Colonic mucosa (tissue), 4 donors: ENCODE results near the gene TMUB2. TPM values are rescaled to one million over a fixed set of nuclear protein-coding genes. Genes with fewer than 3 reads are reported as not detected.
"Not testable (repeated sequence)": the region's sequence is repeated elsewhere in the genome, so short reads cannot be mapped to it uniquely, and the experiment has no call there.

Source experiments
- DNase-seq: peaks from one replicate; pipeline ENCODE4 v3.0.0-alpha.2; 2020
- H3K27ac ChIP-seq: fragments of 200-600 bp; one replicate; pipeline ENCODE4 v1.8.0; 2021
- H3K27me3 ChIP-seq: fragments of 200-600 bp; one replicate; pipeline ENCODE4 v1.8.0; 2021
- H3K36me3 ChIP-seq: fragments of 200-600 bp; one replicate; pipeline ENCODE4 v1.8.0; 2021
- H3K4me1 ChIP-seq: fragments of 200-600 bp; one replicate; pipeline ENCODE4 v1.8.0; 2021; ENCODE audit warnings: mild to moderate bottlenecking
- H3K4me3 ChIP-seq: fragments of 200-600 bp; one replicate; pipeline ENCODE4 v1.8.0; 2021
- H3K9ac ChIP-seq, 2 donors: one replicate each; pipeline ENCODE4 v1.7.0; 2013; ENCODE audit warnings: control low read depth in 2 of 2, low read depth in 2 of 2, low read length in 2 of 2
- H3K9me3 ChIP-seq: fragments of 200-600 bp; one replicate; pipeline ENCODE4 v1.8.0; 2021
- CTCF ChIP-seq: fragments of 200-600 bp; IDR thresholded peaks from one replicate; pipeline ENCODE4 v1.8.0; 2022; ENCODE audit warnings: antibody characterized with exemption, mild to moderate bottlenecking
- intact Hi-C: fragments of 100-400 bp; cut with DNase I; formaldehyde crosslinking; loops from one replicate; pipeline ENCODE4 v1.14.1; 2022
- microRNA-seq: library from miRNA; unstranded; fragments of <30 nt; microRNA quantifications from one replicate; pipeline ENCODE4, GENCODE V29; 2019
- total RNA-seq, 2 donors: library from RNA; stranded (reverse); fragmentation: NEBNext Ultra II Directional in 1 of 2; extraction: Animal tissue kit (Norgen Biotek cat#: 25700) in 1 of 2; gene quantifications; one replicate each; pipeline ENCODE4 v1.2.1, GENCODE V29; 2021
- donor health status: healthy.
- donor health status: DM: no; HTN: no; CAD: no.
- donor health status: DM: no; HTN: no; CAD: no.

Gene TMUB2
- total RNA-seq, 2 donors from 2014 or later: 37.0 to 44.5 TPM

GRCh38 chr17:44236444-44236991 lies 49.7 kb downstream of the TMUB2 start:
- Histone ChIP-seq H3K36me3 (no peaks in the 10 kb centered on the region), H3K9ac (no peak overlapping the region), H3K4me1 (no peaks in the 10 kb centered on the region), H3K4me3 (no peak overlapping the region), H3K27ac (no peak overlapping the region), H3K9me3 (no peaks in the 10 kb centered on the region), H3K27me3 (no peaks in the 10 kb centered on the region)
- no peak for DNase-seq
- no peak for TF ChIP-seq CTCF
- intact Hi-C loops: no loop called here

GRCh38 chr17:44237886-44238285 lies 51.1 kb downstream of the TMUB2 start:
- H3K9ac ChIP-seq, H3K4me3 ChIP-seq, H3K27ac ChIP-seq, DNase-seq, H3K36me3 ChIP-seq, H3K4me1 ChIP-seq, H3K27me3 ChIP-seq, H3K9me3 ChIP-seq, intact Hi-C loops: not testable (repeated sequence)

GRCh38 chr17:44241106-44241624 lies 54.4 kb downstream of the TMUB2 start:
- H3K4me3 ChIP-seq: no peak overlapping the region
- no peaks in the 10 kb centered on the region for H3K9me3 ChIP-seq
- H3K27me3 ChIP-seq: no peaks in the 10 kb centered on the region
- no peak for DNase-seq
- H3K9ac ChIP-seq: no peak overlapping the region
- TF ChIP-seq CTCF: no peak
- intact Hi-C loops: no loop called here
- H3K36me3 ChIP-seq: no peaks in the 10 kb centered on the region
- no peak overlapping the region for H3K27ac ChIP-seq
- H3K4me1 ChIP-seq: peaks cover 3% of the 10 kb centered on the region

Small RNA genes within 50 kb of the gene (microRNA-seq; reads per million reads assigned to microRNA genes)
- gene MIR6782: not detected

Other genes starting within 250 kb of the TMUB2 start
- under 1 TPM in 1 of 2 donors, not detected in 1; 0.49 TPM for gene PPY, start 244.5 kb upstream of the TMUB2 start, total RNA-seq
- gene PYY, start 233.0 kb upstream of the TMUB2 start, total RNA-seq: 100 to 1,000 TPM in 1 of 2 donors, 10 to 100 TPM in 1; 73.8 to 258 TPM
- gene NAGS, start 182.3 kb upstream of the TMUB2 start, total RNA-seq: 10 to 100 TPM in 1 of 2 donors, 1 to 10 TPM in 1; 5.2 to 14.0 TPM
- 10 to 100 TPM; 26.8 to 33.7 TPM for gene TMEM101, start 172.0 kb upstream of the TMUB2 start, total RNA-seq
- 10 to 100 TPM; 60.9 to 74.3 TPM for gene LSM12, start 120.3 kb upstream of the TMUB2 start, total RNA-seq
- gene G6PC3, start 116.2 kb upstream of the TMUB2 start, total RNA-seq: 10 to 100 TPM; 28.3 to 44.7 TPM
- 10 to 100 TPM; 19.0 to 26.6 TPM for gene HDAC5, start 63.3 kb upstream of the TMUB2 start, total RNA-seq
- 10 to 100 TPM in 1 of 2 donors, 1 to 10 TPM in 1; 2.7 to 11.5 TPM for gene HROB, start 45.0 kb upstream of the TMUB2 start, total RNA-seq
- gene ASB16, start 16.3 kb upstream of the TMUB2 start, total RNA-seq: under 1 TPM in 1 of 2 donors, not detected in 1; 0.32 TPM
- 10 to 100 TPM; 65.9 to 77.3 TPM for gene ATXN7L3, start 12.9 kb downstream of the TMUB2 start, total RNA-seq
- 10 to 100 TPM; 44.7 to 84.1 TPM for gene UBTF, start 32.7 kb downstream of the TMUB2 start, total RNA-seq
- gene SLC4A1, start 81.2 kb downstream of the TMUB2 start, total RNA-seq: under 1 TPM in 1 of 2 donors, not detected in 1; 0.27 TPM
- 1 to 10 TPM in 1 of 2 donors, under 1 TPM in 1; 0.52 to 1.4 TPM for gene RUNDC3A, start 121.6 kb downstream of the TMUB2 start, total RNA-seq
- 100 to 1,000 TPM; 115 to 267 TPM for gene SLC25A39, start 137.9 kb downstream of the TMUB2 start, total RNA-seq
- gene GRN, start 158.3 kb downstream of the TMUB2 start, total RNA-seq: 100 to 1,000 TPM; 343 to 466 TPM
- gene FAM171A2, start 176.9 kb downstream of the TMUB2 start, total RNA-seq: under 1 TPM; 0.64 to 0.72 TPM
- under 1 TPM; 0.37 to 0.69 TPM for gene ITGA2B, start 202.7 kb downstream of the TMUB2 start, total RNA-seq